ENCODE data around the gene FAM161A. TPM values are rescaled to one million over a fixed set of nuclear protein-coding genes. Genes with fewer than 3 reads are reported as not detected.

Gene FAM161A
- total RNA-seq, 1 experiment from 2014 or later: 7.3 TPM

- no TSS peak for BruUV-seq (replicated peaks)
- intact Hi-C loops (cut with micrococcal nuclease): no loop called here
- no peak for TF ChIP-seq EGR1 (IDR thresholded peaks at IDR 0.05; ENCODE audit: low read depth)
- no peak for TF ChIP-seq FOSL1 (IDR thresholded peaks at IDR 0.05; ENCODE audit: low read depth)
- H3K4me2 ChIP-seq (ENCODE audit: low read length): no peak overlapping the region
- no peak for ATAC-seq
- ChIA-PET POLR2A (no interaction called here), CTCF (no interaction called here), RAD21 (ENCODE audit: low non-redundant PET in 1 of 2, low total read pairs in 2 of 2, uncharacterized antibody in 2 of 2, unreplicated experiment in 2 of 2) (no interaction called here)
- H3K27me3 ChIP-seq (ENCODE audit: insufficient read depth, low read length): no peaks in the 10 kb centered on the region
- no peaks in the 10 kb centered on the region for H3K9me2 ChIP-seq (ENCODE audit: insufficient read depth)
- no peaks in the 10 kb centered on the region for H3K4me1 ChIP-seq (ENCODE audit: control insufficient read depth in 1 of 2, insufficient read depth in 2 of 2, low read length in 2 of 2)
- no peak overlapping the region for H3K9ac ChIP-seq (ENCODE audit: low read length)
- no peak overlapping the region for H3K27ac ChIP-seq (ENCODE audit: low read depth, low read length)
- no peak overlapping the region for H2AFZ ChIP-seq (ENCODE audit: low read depth, low read length, poor library complexity, severe bottlenecking)
- H3K9me3 ChIP-seq (ENCODE audit: control insufficient read depth in 1 of 2, insufficient read depth in 1 of 2, low read depth in 1 of 2, low read length in 2 of 2): no peaks in the 10 kb centered on the region
- H4K20me1 ChIP-seq (ENCODE audit: insufficient read depth): no peaks in the 10 kb centered on the region
- H3K36me3 ChIP-seq (ENCODE audit: control insufficient read depth in 1 of 2, insufficient read depth in 2 of 2, low read length in 2 of 2): no peaks in the 10 kb centered on the region
- no peak overlapping the region for H3K4me3 ChIP-seq (replicated peaks in 1 of 2; ENCODE audit: low read depth in 1 of 2, low read length in 2 of 2)
- no peaks in the 10 kb centered on the region for H3K79me2 ChIP-seq (ENCODE audit: insufficient read depth, low read length)
- no peak for DNase-seq (ENCODE audit: low read depth, low spot score)
Observed at GRCh38 chr2:61807036-61807757, 46.7 kb downstream of the FAM161A start.

- H4K20me1 ChIP-seq (ENCODE audit: insufficient read depth): no peaks in the 10 kb centered on the region
- no peak overlapping the region for H3K9ac ChIP-seq (ENCODE audit: low read length)
- no peaks in the 10 kb centered on the region for H3K9me2 ChIP-seq (ENCODE audit: insufficient read depth)
- ChIA-PET RAD21 (ENCODE audit: low non-redundant PET in 1 of 2, low total read pairs in 2 of 2, uncharacterized antibody in 2 of 2, unreplicated experiment in 2 of 2) (no interaction called here), CTCF (no interaction called here), POLR2A (no interaction called here)
- H3K27ac ChIP-seq (ENCODE audit: low read depth, low read length): no peak overlapping the region
- DNase-seq (ENCODE audit: low read depth, low spot score) (no peak), ATAC-seq (no peak)
- H3K4me2 ChIP-seq (ENCODE audit: low read length): no peak overlapping the region
- no peaks in the 10 kb centered on the region for H3K79me2 ChIP-seq (ENCODE audit: insufficient read depth, low read length)
- no peaks in the 10 kb centered on the region for H3K9me3 ChIP-seq (ENCODE audit: control insufficient read depth in 1 of 2, insufficient read depth in 1 of 2, low read depth in 1 of 2, low read length in 2 of 2)
- no peaks in the 10 kb centered on the region for H3K36me3 ChIP-seq (ENCODE audit: control insufficient read depth in 1 of 2, insufficient read depth in 2 of 2, low read length in 2 of 2)
- intact Hi-C loops (cut with micrococcal nuclease): no loop called here
- H3K4me1 ChIP-seq (ENCODE audit: control insufficient read depth in 1 of 2, insufficient read depth in 2 of 2, low read length in 2 of 2): no peaks in the 10 kb centered on the region
- no peak for TF ChIP-seq ATF3 (IDR thresholded peaks at IDR 0.05)
- TF ChIP-seq MAX (IDR thresholded peaks at IDR 0.05): no peak
- no peak for TF ChIP-seq CBX3 (IDR thresholded peaks at IDR 0.05; ENCODE audit: low read depth)
- no peak for TF ChIP-seq ZNF274 (IDR thresholded peaks at IDR 0.05; ENCODE audit: low read depth, low read length)
- no peak for TF ChIP-seq POLR2AphosphoS5 (IDR thresholded peaks at IDR 0.05; ENCODE audit: low read depth, low read length)
- no peak for TF ChIP-seq SP1 (IDR thresholded peaks at IDR 0.05; ENCODE audit: low read depth)
- TF ChIP-seq ELF1 (IDR thresholded peaks at IDR 0.05; ENCODE audit: borderline replicate concordance, low read depth): no peak
- H2AFZ ChIP-seq (ENCODE audit: low read depth, low read length, poor library complexity, severe bottlenecking): no peak overlapping the region
- no peaks in the 10 kb centered on the region for H3K27me3 ChIP-seq (ENCODE audit: insufficient read depth, low read length)
- BruUV-seq (replicated peaks): no TSS peak
- no peak overlapping the region for H3K4me3 ChIP-seq (replicated peaks in 1 of 2; ENCODE audit: low read depth in 1 of 2, low read length in 2 of 2)
Observed at GRCh38 chr2:61802548-61802947, 51.3 kb downstream of the FAM161A start.
